HepG2 (cell line): ENCODE measurements around the gene STMN3. TPM values are rescaled to one million over a fixed set of nuclear protein-coding genes. Genes with fewer than 3 reads are reported as not detected.
A peak's percentile ranks its signal among the peaks of the same experiment; 100 is the strongest.

Experiments used
- ATAC-seq: fragments of 200-7000 bp; cut with Tn5 transposase; 3 replicates; pipeline ENCODE4 v1.9.1; 2020; ENCODE audit warnings: mild to moderate bottlenecking, moderate library complexity
- BruUV-seq: library from RNA; stranded (reverse); fragments of 400-500 nt; replicated peaks from 2 replicates; lab custom pipeline; 2021; lab: Mats Ljungman, UMichigan
- CTCF ChIA-PET: fragments of 300-600 bp; formaldehyde crosslinking; extraction: SDS; loops from one replicate; lab custom pipeline; 2021; ENCODE audit warnings: low total read pairs, inconsistent platforms, low intra/inter-chr PET ratio; lab: Yijun Ruan, JAX
- POLR2A ChIA-PET: fragments of 350-600 bp; sonication (Branson Sonifier 250); formaldehyde crosslinking; loops from one replicate; lab custom pipeline; 2020; ENCODE audit warnings: antibody characterized with exemption, inconsistent platforms; lab: Yijun Ruan, JAX
- DNase-seq: peaks from one replicate; pipeline ENCODE4 v3.0.0-alpha.2; 2015; ENCODE audit warnings: low spot score
- FAIRE-seq: peaks from 3 replicates; lab custom pipeline; 2011; peaks lifted over from hg19 to GRCh38; lab: Jason Lieb, UNC
- H2AFZ ChIP-seq: one replicate; pipeline ENCODE4 v1.6.1; 2011; ENCODE audit warnings: low read length, inconsistent platforms
- H3K27ac ChIP-seq: fragments of 300-600 bp; 3 replicates; pipeline ENCODE4 v1.8.0; 2011; ENCODE audit warnings: mixed run types, mild to moderate bottlenecking, mixed read lengths, low read length, inconsistent platforms; ENCODE audit not compliant: insufficient read depth; ENCODE audit errors: extremely low read length
- H3K27me3 ChIP-seq, 2 experiments: fragments of 200-600 bp in 1 of 2; 2 replicates in 1 of 2; 3 replicates in 1 of 2; pipeline versions ENCODE4 v1.6.0 to v1.8.0; 2011; ENCODE audit warnings: low read length in 2 of 2, mild to moderate bottlenecking in 2 of 2, moderate library complexity in 2 of 2, inconsistent platforms in 1 of 2; ENCODE audit not compliant: insufficient read depth in 2 of 2, control insufficient read depth in 1 of 2
- H3K36me3 ChIP-seq, 2 experiments: fragments of 200-600 bp in 1 of 2; replicated peaks in 1 of 2; 2 replicates in 1 of 2; 3 replicates in 1 of 2; pipeline versions ENCODE4 v1.5.1 to v1.8.0; 2011; ENCODE audit warnings: low read length in 2 of 2, inconsistent platforms in 1 of 2; ENCODE audit not compliant: insufficient read depth in 2 of 2, control insufficient read depth in 1 of 2
- H3K4me1 ChIP-seq: 2 replicates; pipeline ENCODE4 v1.5.1; 2012; ENCODE audit warnings: low read length, inconsistent platforms; ENCODE audit not compliant: insufficient read depth
- H3K4me2 ChIP-seq: 2 replicates; pipeline ENCODE4 v1.6.0; 2011; ENCODE audit warnings: low read depth, low read length, inconsistent platforms
- H3K4me3 ChIP-seq, 3 experiments: fragments of 200-600 bp in 1 of 3; sonication (generic), shearing (Covaris generic) in 1 of 3; replicated peaks in 1 of 3; 2 replicates each; pipeline ENCODE4 v1.5.1; 2011 to 2016; ENCODE audit warnings: low read length in 3 of 3, inconsistent platforms in 2 of 3, low read depth in 2 of 3, mild to moderate bottlenecking in 2 of 3, control low read depth in 1 of 3, mixed read lengths in 1 of 3; ENCODE audit not compliant: insufficient read depth in 1 of 3
- H3K79me2 ChIP-seq: one replicate; pipeline ENCODE4 v1.6.1; 2011; ENCODE audit warnings: low read length, inconsistent platforms; ENCODE audit not compliant: insufficient read depth
- H3K9ac ChIP-seq: 2 replicates; pipeline ENCODE4 v1.6.0; 2011; ENCODE audit warnings: mild to moderate bottlenecking, low read depth, low read length, inconsistent platforms; ENCODE audit not compliant: insufficient read depth
- H3K9me3 ChIP-seq: 2 replicates; pipeline ENCODE4 v1.5.1; 2012; ENCODE audit warnings: mild to moderate bottlenecking, low read length
- H4K20me1 ChIP-seq: 2 replicates; pipeline ENCODE4 v1.6.0; 2011; ENCODE audit warnings: inconsistent platforms, mild to moderate bottlenecking, low read length, moderate library complexity; ENCODE audit not compliant: insufficient read depth
- AGO1 ChIP-seq: fragments of 200-400 bp; formaldehyde crosslinking; IDR thresholded peaks from 2 replicates; pipeline ENCODE4 v1.6.1; 2017; ENCODE audit warnings: mild to moderate bottlenecking, low read depth, low read length, moderate library complexity; ENCODE audit not compliant: poor library complexity, severe bottlenecking
- AGO2 ChIP-seq: fragments of 200-400 bp; formaldehyde crosslinking; optimal IDR thresholded peaks from 2 replicates; pipeline ENCODE3; 2017; ENCODE audit warnings: mild to moderate bottlenecking, low read depth, low read length, moderate library complexity
- AKAP8 ChIP-seq: sonication (generic); formaldehyde crosslinking; IDR thresholded peaks from 2 replicates; pipeline ENCODE4 v1.5.1; 2020; ENCODE audit warnings: mild to moderate bottlenecking, missing genetic modification reagents
- CBX5 ChIP-seq: sonication (generic); formaldehyde crosslinking; IDR thresholded peaks from 2 replicates; pipeline ENCODE4 v1.4.0; 2020; ENCODE audit warnings: missing genetic modification reagents, borderline replicate concordance
- MTA1 ChIP-seq: sonication (generic); formaldehyde crosslinking; IDR thresholded peaks from 2 replicates; pipeline ENCODE4 v1.4.0; 2020; ENCODE audit warnings: missing genetic modification reagents, mild to moderate bottlenecking, borderline replicate concordance
- NFKBIZ ChIP-seq: IDR thresholded peaks from 2 replicates; pipeline ENCODE4 v1.6.1; 2018; ENCODE audit warnings: missing genetic modification reagents, missing compliant biosample characterization
- ONECUT2 ChIP-seq: sonication (generic); formaldehyde crosslinking; IDR thresholded peaks from 2 replicates; pipeline ENCODE4 v1.4.0; 2020; ENCODE audit warnings: missing genetic modification reagents
- POLR2A ChIP-seq, 2 experiments: IDR thresholded peaks; 2 replicates each; pipeline ENCODE4 v1.6.1; 2011; ENCODE audit warnings: low read depth in 2 of 2, low read length in 2 of 2, mild to moderate bottlenecking in 1 of 2, moderate library complexity in 1 of 2; ENCODE audit not compliant: insufficient read depth in 1 of 2
- POLR2AphosphoS2 ChIP-seq: IDR thresholded peaks from 2 replicates; pipeline ENCODE4 v1.6.1; 2011; ENCODE audit warnings: low read depth, low read length, improper control_type of control experiment
- RBM22 ChIP-seq: fragments of 200-400 bp; formaldehyde crosslinking; optimal IDR thresholded peaks from 2 replicates; pipeline ENCODE3; 2017; ENCODE audit warnings: mild to moderate bottlenecking, low read length, moderate library complexity
- RXRA ChIP-seq: sonication (generic); formaldehyde crosslinking; IDR thresholded peaks from 2 replicates; pipeline ENCODE4 v1.5.1; 2020; ENCODE audit warnings: missing genetic modification reagents
- SP4 ChIP-seq: sonication (generic); formaldehyde crosslinking; IDR thresholded peaks from 2 replicates; pipeline ENCODE4 v1.8.1; 2023; ENCODE audit warnings: mild to moderate bottlenecking, missing genetic modification reagents
- ZBTB38 ChIP-seq: sonication (generic); formaldehyde crosslinking; IDR thresholded peaks from 2 replicates; pipeline ENCODE4 v1.5.1; 2020; ENCODE audit warnings: mild to moderate bottlenecking, missing genetic modification reagents
- ZC3H13 ChIP-seq: sonication (generic); formaldehyde crosslinking; IDR thresholded peaks from 2 replicates; pipeline ENCODE4 v1.8.1; 2023; ENCODE audit warnings: mild to moderate bottlenecking, missing genetic modification reagents, moderate library complexity
- ZFP82 ChIP-seq: sonication (generic); formaldehyde crosslinking; IDR thresholded peaks from 2 replicates; pipeline ENCODE4 v1.5.1; 2020; ENCODE audit warnings: mild to moderate bottlenecking, missing genetic modification reagents, borderline replicate concordance
- ZNF225 ChIP-seq: sonication (generic); formaldehyde crosslinking; IDR thresholded peaks from 2 replicates; pipeline ENCODE4 v1.4.0; 2020; ENCODE audit warnings: mild to moderate bottlenecking, missing genetic modification reagents
- ZNF503 ChIP-seq: sonication (generic); formaldehyde crosslinking; IDR thresholded peaks from 2 replicates; pipeline ENCODE4 v1.4.0; 2020; ENCODE audit warnings: missing genetic modification reagents
- ZNF768 ChIP-seq: sonication (generic); formaldehyde crosslinking; IDR thresholded peaks from 2 replicates; pipeline ENCODE4 v1.4.0; 2020; ENCODE audit warnings: missing genetic modification reagents
- ZNF883 ChIP-seq: sonication (generic); formaldehyde crosslinking; IDR thresholded peaks from 2 replicates; pipeline ENCODE4 v1.5.1; 2020; ENCODE audit warnings: mild to moderate bottlenecking, missing genetic modification reagents; ENCODE audit errors: not compliant biosample characterization
- WGBS: methylation state at CpG from one replicate; pipeline ENCODE4 v1.1.6; 2017; ENCODE audit warnings: low lambda C conversion rate; 5-methylcytosine and 5-hydroxymethylcytosine counted together
- in situ Hi-C: cut with HindIII; loops from 2 replicates; pipeline ENCODE4 v1.10.0; 2017; ENCODE audit warnings: low pct_unique_long_range_greater_than_20kb; ENCODE audit not compliant: extremely low pct_ligation_motif_present
- intact Hi-C: fragments of 100-400 bp; cut with micrococcal nuclease; formaldehyde crosslinking; loops from one replicate; pipeline ENCODE4 v1.10.0; 2022; ENCODE audit not compliant: unreplicated experiment
- polyA plus RNA-seq, 8 experiments: library from polyadenylated mRNA; depleted of rRNA in 3 of 8; stranded (reverse) in 7 of 8; unstranded in 1 of 8; fragments of >200 nt; fragmentation: Illumina TruSeq in 4 of 8; extraction: Trizol in 4 of 8; gene quantifications; 2 replicates each; pipeline versions ENCODE4 v1.2.1 to v1.2.3, GENCODE V29; 2011 to 2016; ENCODE audit warnings: low read depth in 4 of 8, missing spikeins in 1 of 8, mixed read lengths in 1 of 8; ENCODE audit not compliant: insufficient read depth in 1 of 8
- total RNA-seq, 5 experiments: library from RNA; depleted of rRNA; stranded (reverse); fragments of >200 nt; fragmentation: Illumina TruSeq; extraction: Trizol; gene quantifications; 2 replicates each; pipeline ENCODE4 v1.2.3, GENCODE V29; 2016; ENCODE audit warnings: low read depth in 1 of 5

The STMN3 gene
- total and polyA plus RNA-seq, 2 of the 13 experiments (the other 11 are each of a cell fraction or from before 2014, with no cell fraction given): 21.0 to 48.3 TPM

- Histone ChIP-seq H2AFZ (no peak overlapping the region), H4K20me1 (peaks cover 4% of the 10 kb centered on the region; the same call in 1 of the 2 replicates), H3K4me2 (no peak overlapping the region), H3K4me1 (peaks cover 21% of the 10 kb centered on the region), H3K27me3 (no peaks in the 10 kb centered on the region), H3K79me2 (no peaks in the 10 kb centered on the region)
- POLR2A ChIA-PET: interaction anchor here (0.6 kb wide), 1 partner anchor 156 kb away, joined by 4 read pairs; no protein-coding TSS in a partner anchor
- CTCF ChIA-PET: no interaction called here
- no TSS peak for BruUV-seq
- no peak for FAIRE-seq
- in situ Hi-C loops: no loop called here
- no peak for ATAC-seq
- intact Hi-C loops: no loop called here
- TF ChIP-seq CBX5 (CRISPR knock-in tag) (no peak), RXRA (peak; percentile 20; the same call in 1 of the 2 replicates), ZNF503 (CRISPR knock-in tag) (no peak), AGO2 (peak; percentile 87), RBM22 (peak; percentile 2), POLR2AphosphoS2 (peak; percentile 70), POLR2A (IDR thresholded peaks at IDR 0.05; ENCODE audit: insufficient read depth in 1 of 2, low read depth in 2 of 2, low read length in 2 of 2) (peak in 1 of 2 experiments; percentile 17; a peak in 2 of 4 replicates), ZFP82 (CRISPR knock-in tag) (peak; percentile 9; the same call in 1 of the 2 replicates), MTA1 (CRISPR knock-in tag) (no peak), ZNF883 (CRISPR knock-in tag) (peak; percentile 24), ZNF225 (0 out of 2 replicates have a peak, but pooled peaks have one; percentile 36), ZBTB38 (CRISPR knock-in tag) (no peak), ZC3H13 (CRISPR knock-in tag) (0 out of 2 replicates have a peak, but pooled peaks have one; percentile 12), AGO1 (peak; percentile 92), SP4 (CRISPR knock-in tag) (no peak), ZNF768 (CRISPR knock-in tag) (peak; percentile 22; the same call in 1 of the 2 replicates), ONECUT2 (CRISPR knock-in tag) (no peak), AKAP8 (CRISPR knock-in tag) (peak; percentile 20; the same call in 1 of the 2 replicates), NFKBIZ (CRISPR knock-in tag) (no peak)
- TF ChIP-seq, all 625 proteins: peak for 12
- Histone ChIP-seq H3K4me3 (no peak overlapping the region), H3K9me3 (no peaks in the 10 kb centered on the region), H3K36me3 (peaks cover 3 to 4% of the 10 kb centered on the region in 2 experiments; a peak in 3 of 5 replicates), H3K9ac (no peak overlapping the region), H3K27ac (no peak overlapping the region)
- no peak for DNase-seq
- WGBS: 94% methylated on average over 21 of the region's 21 CpGs
Observed at GRCh38 chr20:63693733-63694583, 40.7 kb upstream of the STMN3 start.
